Testis (tissue), 3 donors: ENCODE results near the gene TP53. TPM values are rescaled to one million over a fixed set of nuclear protein-coding genes. Genes with fewer than 3 reads are reported as not detected.

Experiments used
- DNase-seq: peaks from one replicate; pipeline ENCODE4 v3.0.0-alpha.2; 2019
- H3K27ac ChIP-seq, 2 donors: fragments of 200-600 bp; sonication (generic); one replicate each; pipeline ENCODE4 v1.5.1; 2019
- H3K27me3 ChIP-seq: fragments of 200-600 bp; sonication (generic); one replicate; pipeline ENCODE4 v1.5.1; 2019
- H3K36me3 ChIP-seq: fragments of 200-600 bp; sonication (generic); one replicate; pipeline ENCODE4 v1.5.1; 2017; ENCODE audit warnings: low read depth; ENCODE audit errors: missing control alignments
- H3K4me1 ChIP-seq: fragments of 200-600 bp; sonication (generic); one replicate; pipeline ENCODE4 v1.5.1; 2019
- H3K4me3 ChIP-seq, 2 donors: fragments of 200-600 bp; sonication (generic); one replicate each; pipeline ENCODE4 v1.5.1; 2017 to 2019
- H3K9me3 ChIP-seq: fragments of 200-600 bp; sonication (generic); one replicate; pipeline ENCODE4 v1.5.1; 2017
- CTCF ChIP-seq, 3 experiments: fragments of 450-650 bp in 2 of 3; fragments of 200-600 bp in 1 of 3; sonication (generic) in 1 of 3; IDR thresholded peaks; one replicate each; pipeline ENCODE4 v1.5.1; 2016 to 2019; ENCODE audit warnings: antibody characterized with exemption in 3 of 3, mild to moderate bottlenecking in 2 of 3, moderate library complexity in 1 of 3
- POLR2A ChIP-seq: fragments of 450-650 bp; IDR thresholded peaks from one replicate; pipeline ENCODE4 v1.6.1; 2017; ENCODE audit warnings: antibody characterized with exemption, mild to moderate bottlenecking, moderate library complexity
- WGBS, 2 donors: methylation state at CpG; one replicate each; pipeline ENCODE4 v1.1.5; 2018; 5-methylcytosine and 5-hydroxymethylcytosine counted together
- intact Hi-C: fragments of 100-400 bp; cut with DNase I; formaldehyde crosslinking; loops from one replicate; pipeline ENCODE4 v1.15.1; 2023; ENCODE audit warnings: low total_unique reads
- polyA plus RNA-seq: library from polyadenylated mRNA; stranded (reverse); fragments of 350-450 nt; fragmentation: Illumina TruSeq; extraction: RNeasy Lipid Tissue Mini Kit (QIAGEN cat#74804); gene quantifications from one replicate; pipeline ENCODE4 v1.2.3, GENCODE V29; 2014; ENCODE audit warnings: low read depth, low replicate concordance; ENCODE audit not compliant: insufficient read depth
- total RNA-seq, 2 donors: library from RNA; depleted of rRNA; stranded (reverse); fragments of >200 nt; gene quantifications; one replicate each; pipeline ENCODE4 v1.2.3, GENCODE V29; 2016

Gene TP53
- total and polyA plus RNA-seq, 3 donors from 2014 or later: 32.1 to 47.1 (median 45.0) TPM

- no peak for DNase-seq
- 78 to 80% methylated on average over 10 of the region's 10 CpGs for WGBS, 2 donors
- intact Hi-C loops: no loop called here
- H3K4me1 ChIP-seq: no peaks in the 10 kb centered on the region
- no peaks in the 10 kb centered on the region for H3K36me3 ChIP-seq
- H3K27me3 ChIP-seq: no peaks in the 10 kb centered on the region
- H3K4me3 ChIP-seq: no peak overlapping the region
- TF ChIP-seq CTCF (IDR thresholded peaks at IDR 0.05): no peak
- no peak for TF ChIP-seq POLR2A
- H3K9me3 ChIP-seq: no peaks in the 10 kb centered on the region
- H3K27ac ChIP-seq: no peak overlapping the region
Measured at GRCh38 chr17:7677388-7678067, 9.8 kb downstream of the TP53 start.

DNA sequence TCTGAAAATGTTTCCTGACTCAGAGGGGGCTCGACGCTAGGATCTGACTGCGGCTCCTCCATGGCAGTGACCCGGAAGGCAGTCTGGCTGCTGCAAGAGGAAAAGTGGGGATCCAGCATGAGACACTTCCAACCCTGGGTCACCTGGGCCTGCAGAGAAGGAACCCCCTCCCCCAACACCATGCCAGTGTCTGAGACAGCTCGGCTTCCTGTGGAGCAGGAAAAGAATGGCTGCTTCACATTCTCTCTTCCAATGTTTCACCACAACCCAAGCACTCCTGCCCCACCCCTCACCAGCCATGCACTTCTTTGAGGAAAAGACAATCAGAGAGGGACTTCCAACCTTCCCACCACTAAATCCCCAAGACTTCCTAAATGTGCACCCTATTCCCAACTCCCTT, 10.8 kb downstream of the TP53 start:
- no peaks in the 10 kb centered on the region for H3K36me3 ChIP-seq
- H3K27me3 ChIP-seq: no peaks in the 10 kb centered on the region
- H3K4me1 ChIP-seq: no peaks in the 10 kb centered on the region
- H3K9me3 ChIP-seq: no peaks in the 10 kb centered on the region
- H3K4me3 ChIP-seq: no peak overlapping the region
- H3K27ac ChIP-seq: no peak overlapping the region
- WGBS, 2 donors: 91% methylated on average over 5 of the region's 5 CpGs
- no peak for TF ChIP-seq CTCF (IDR thresholded peaks at IDR 0.05)
- no peak for TF ChIP-seq POLR2A
- no peak for DNase-seq
- intact Hi-C loops: no loop called here

- H3K9me3 ChIP-seq: no peaks in the 10 kb centered on the region
- H3K27ac ChIP-seq: no peak overlapping the region
- H3K36me3 ChIP-seq: no peaks in the 10 kb centered on the region
- WGBS, 2 donors: 86 to 88% methylated on average over 14 of the region's 14 CpGs
- DNase-seq: no peak
- H3K4me1 ChIP-seq: no peaks in the 10 kb centered on the region
- intact Hi-C loops: no loop called here
- no peaks in the 10 kb centered on the region for H3K27me3 ChIP-seq
- no peak overlapping the region for H3K4me3 ChIP-seq
- no peak for TF ChIP-seq POLR2A
- no peak for TF ChIP-seq CTCF (IDR thresholded peaks at IDR 0.05)
Measured at GRCh38 chr17:7674934-7675333, 12.4 kb downstream of the TP53 start.

DNA sequence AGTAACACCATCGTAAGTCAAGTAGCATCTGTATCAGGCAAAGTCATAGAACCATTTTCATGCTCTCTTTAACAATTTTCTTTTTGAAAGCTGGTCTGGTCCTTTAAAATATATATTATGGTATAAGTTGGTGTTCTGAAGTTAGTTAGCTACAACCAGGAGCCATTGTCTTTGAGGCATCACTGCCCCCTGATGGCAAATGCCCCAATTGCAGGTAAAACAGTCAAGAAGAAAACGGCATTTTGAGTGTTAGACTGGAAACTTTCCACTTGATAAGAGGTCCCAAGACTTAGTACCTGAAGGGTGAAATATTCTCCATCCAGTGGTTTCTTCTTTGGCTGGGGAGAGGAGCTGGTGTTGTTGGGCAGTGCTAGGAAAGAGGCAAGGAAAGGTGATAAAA, 14.1 kb downstream of the TP53 start:
- no peaks in the 10 kb centered on the region for H3K4me1 ChIP-seq
- no peak for TF ChIP-seq POLR2A
- TF ChIP-seq CTCF (IDR thresholded peaks at IDR 0.05): peak in 1 of 3 experiments; percentile 25
- 93 to 96% methylated on average over 2 of the region's 2 CpGs for WGBS, 2 donors
- no peaks in the 10 kb centered on the region for H3K36me3 ChIP-seq
- H3K4me3 ChIP-seq: no peak overlapping the region
- DNase-seq: no peak
- no peaks in the 10 kb centered on the region for H3K9me3 ChIP-seq
- H3K27ac ChIP-seq: no peak overlapping the region
- intact Hi-C loops: no loop called here
- no peaks in the 10 kb centered on the region for H3K27me3 ChIP-seq

- Histone ChIP-seq H3K4me1 (no peaks in the 10 kb centered on the region), H3K9me3 (no peaks in the 10 kb centered on the region), H3K36me3 (no peaks in the 10 kb centered on the region), H3K4me3 (no peak overlapping the region), H3K27ac (no peak overlapping the region), H3K27me3 (no peaks in the 10 kb centered on the region)
- intact Hi-C loops: no loop called here
- TF ChIP-seq POLR2A: no peak
- WGBS, 2 donors: 89 to 92% methylated on average over 7 of the region's 7 CpGs
- DNase-seq: no peak
Measured at GRCh38 chr17:7668482-7668881, 18.8 kb downstream of the TP53 start.
